HG02798 (cell line): Measurements from ENCODE around the gene TEX101.

ENCODE experiments used
- ATAC-seq: cut with Tn5 transposase; IDR thresholded peaks from one replicate; pipeline ENCODE4 v1.9.1; 2021; ENCODE audit warnings: mild to moderate bottlenecking; ENCODE audit not compliant: unreplicated experiment, poor library complexity

The TEX101 gene

GRCh38 chr19:43444531-43445287 lies 30.0 kb downstream of the TEX101 start:
- no peak for ATAC-seq

- ATAC-seq: no peak
Measured at GRCh38 chr19:43445426-43445825, 30.7 kb downstream of the TEX101 start.

- ATAC-seq: peak; percentile 62
Measured at GRCh38 chr19:43446746-43447489, 32.2 kb downstream of the TEX101 start.

GRCh38 chr19:43447655-43448054 lies 33.0 kb downstream of the TEX101 start:
- ATAC-seq: no peak

GRCh38 chr19:43450545-43450997 lies 35.9 kb downstream of the TEX101 start:
- no peak for ATAC-seq

GRCh38 chr19:43452582-43452981 lies 37.9 kb downstream of the TEX101 start:
- no peak for ATAC-seq

GRCh38 chr19:43454031-43454430 lies 39.3 kb downstream of the TEX101 start:
- no peak for ATAC-seq

- no peak for ATAC-seq
Measured at GRCh38 chr19:43455321-43456113, 40.8 kb downstream of the TEX101 start.

GRCh38 chr19:43457809-43458208 lies 43.1 kb downstream of the TEX101 start:
- ATAC-seq: no peak

GRCh38 chr19:43460362-43461016 lies 45.8 kb downstream of the TEX101 start:
- no peak for ATAC-seq

- no peak for ATAC-seq
Measured at GRCh38 chr19:43461303-43461702, 46.6 kb downstream of the TEX101 start.

- ATAC-seq: no peak
Measured at GRCh38 chr19:43462383-43462782, 47.7 kb downstream of the TEX101 start.

GRCh38 chr19:43462785-43463380 lies 48.2 kb downstream of the TEX101 start:
- ATAC-seq: no peak

GRCh38 chr19:43463381-43464133 lies 48.9 kb downstream of the TEX101 start:
- ATAC-seq: peak; percentile 85

GRCh38 chr19:43464134-43464775 lies 49.6 kb downstream of the TEX101 start:
- peak; percentile 29 for ATAC-seq

- no peak for ATAC-seq
Measured at GRCh38 chr19:43465468-43466120, 50.9 kb downstream of the TEX101 start, which contains the start of gene LYPD3. TSS of gene LYPD3 (minus strand) at chr19:43465608. CDS start at chr19:43465571, 37 bp downstream.

GRCh38 chr19:43466793-43467192 lies 52.1 kb downstream of the TEX101 start:
- ATAC-seq: no peak

- no peak for ATAC-seq
Measured at GRCh38 chr19:43467276-43467675, 52.6 kb downstream of the TEX101 start.
